HG02885 (cell line): ENCODE measurements around the gene MYEF2.
A peak's percentile ranks its signal among the peaks of the same experiment; 100 is the strongest.

ENCODE experiments used
- ATAC-seq: cut with Tn5 transposase; IDR thresholded peaks from one replicate; pipeline ENCODE4 v1.9.1; 2021; ENCODE audit warnings: mild to moderate bottlenecking; ENCODE audit not compliant: unreplicated experiment, poor library complexity

Gene MYEF2

DNA sequence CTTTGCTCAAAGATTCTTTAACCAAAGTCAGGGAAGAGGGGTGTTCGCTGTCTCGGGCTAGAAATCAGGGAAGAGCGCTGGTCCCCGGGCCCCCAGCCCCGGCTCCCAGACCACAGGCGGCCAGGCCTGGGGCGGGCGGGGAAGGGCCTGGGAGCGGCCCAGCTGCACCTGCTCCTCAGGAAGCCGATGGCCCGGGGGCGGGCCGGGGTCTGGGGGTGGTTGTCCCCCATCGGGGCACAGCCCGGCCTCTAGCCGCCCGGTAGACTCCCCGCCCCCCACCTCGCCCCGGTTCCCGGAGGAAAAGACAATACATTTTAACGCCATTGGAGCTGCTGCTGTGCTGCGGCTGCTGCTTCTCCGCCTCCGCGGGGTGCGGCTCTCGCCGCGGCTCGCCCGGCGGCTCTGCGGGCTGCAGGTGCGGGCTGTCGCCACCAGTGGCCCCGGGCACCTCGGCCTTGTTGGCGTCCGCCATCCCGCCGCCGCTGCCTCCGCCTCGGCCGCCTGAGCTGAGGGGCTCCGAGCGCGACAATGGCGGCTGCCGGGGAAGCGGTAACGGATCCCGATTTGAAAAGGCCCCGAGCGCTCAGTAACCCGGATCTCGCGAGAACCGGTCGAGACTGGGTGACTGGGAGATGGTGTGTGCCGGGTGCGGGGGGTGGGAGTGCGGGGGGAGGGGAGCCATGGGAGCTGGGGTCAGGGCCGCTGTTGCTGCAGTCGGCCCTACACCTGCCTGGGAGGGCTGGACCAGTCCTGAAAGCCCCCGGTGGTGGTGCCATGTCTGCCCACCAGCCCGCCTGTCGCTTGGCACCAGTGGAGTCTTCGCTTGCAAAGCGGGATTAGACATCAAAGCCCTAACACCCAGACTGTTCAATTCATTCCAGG, at the start of gene MYEF2:
Gene MYEF2, minus strand, starts transcription at position 530 of the 882 bp plus-strand sequence. Its CDS starts 58 bp downstream, at position 472.
- peak; percentile 75 for ATAC-seq

DNA sequence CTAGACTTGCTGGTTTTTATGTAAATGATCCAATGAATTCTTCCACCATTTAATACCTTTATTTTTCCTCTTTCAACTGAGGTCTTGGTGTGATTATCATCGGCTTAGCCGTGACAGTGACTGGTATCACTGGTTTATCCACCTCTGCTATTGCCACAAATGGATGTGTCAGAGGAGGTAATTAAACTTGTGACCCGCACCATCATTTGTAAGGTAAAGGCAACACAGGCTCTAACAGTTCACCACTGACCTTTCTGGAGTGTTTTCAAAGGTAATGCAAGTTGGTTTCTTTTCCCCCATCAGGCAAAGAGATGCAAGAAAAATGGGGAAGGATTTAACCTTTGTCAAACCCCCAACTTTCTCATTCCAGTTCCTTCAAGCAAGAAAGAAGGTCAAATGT, 47.7 kb upstream of the MYEF2 start:
- ATAC-seq: no peak

- ATAC-seq: no peak
Measured at GRCh38 chr15:48222627-48223026, 44.5 kb upstream of the MYEF2 start.

DNA sequence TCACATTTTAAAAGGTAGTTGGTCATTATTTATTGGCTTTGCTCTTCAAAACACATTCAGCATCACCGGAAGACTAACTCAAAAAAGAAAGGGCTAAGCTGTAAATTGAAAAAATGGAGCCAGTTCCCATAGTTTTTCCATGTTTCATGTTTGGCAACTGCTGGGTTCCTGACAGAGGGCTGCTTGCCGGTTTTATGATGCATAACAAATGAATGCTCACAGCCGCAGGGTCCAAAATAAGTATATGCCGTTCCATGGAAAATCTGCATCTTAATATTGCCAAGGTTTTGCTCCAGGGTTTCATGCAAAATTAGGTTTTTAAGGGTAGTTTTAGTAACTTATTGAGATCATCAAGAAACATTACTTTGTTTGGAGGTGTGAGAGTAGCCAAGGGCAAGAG, 43.8 kb upstream of the MYEF2 start:
- no peak for ATAC-seq

DNA sequence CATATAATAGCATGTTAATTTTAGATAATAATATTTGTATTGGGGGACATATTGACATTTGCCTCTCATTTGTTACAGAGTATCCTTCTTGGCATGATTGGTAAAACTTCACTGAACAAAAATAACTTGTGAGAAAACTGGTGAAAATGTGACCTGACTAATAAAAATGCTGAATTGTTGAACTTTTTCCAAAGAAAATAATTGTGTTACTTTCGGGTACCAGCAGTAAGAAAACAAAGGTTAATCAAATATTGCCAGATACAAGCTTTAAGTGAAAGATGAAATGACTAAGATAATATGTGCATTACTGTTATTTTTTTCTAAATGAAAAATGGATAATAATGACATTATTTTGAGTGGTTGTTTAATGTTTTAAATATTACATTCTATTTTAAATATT, 43.2 kb upstream of the MYEF2 start:
- no peak for ATAC-seq

DNA sequence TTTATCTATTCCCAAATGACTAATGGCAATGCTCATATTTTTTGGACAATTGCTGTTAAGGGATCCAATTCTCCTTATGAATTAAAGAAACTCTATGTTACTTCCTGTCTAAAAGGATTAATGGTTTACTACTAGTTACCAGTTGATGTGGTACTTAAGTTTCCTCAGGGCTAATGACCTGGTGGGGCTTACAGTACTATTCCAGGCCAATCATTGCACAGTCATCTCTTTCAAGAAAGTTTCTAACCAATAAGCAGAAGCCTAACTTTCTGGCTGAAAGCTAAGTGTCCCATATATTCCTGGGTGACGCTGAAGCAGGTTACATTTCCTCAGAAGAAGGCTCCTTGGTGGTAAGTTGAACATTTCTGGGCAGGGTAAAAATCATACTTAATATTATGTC, 27.9 kb upstream of the MYEF2 start, which contains the start of gene SLC12A1:
Gene SLC12A1, plus strand, starts transcription at position 322 of the 400 bp plus-strand sequence. CDS start 1,418 bp downstream, outside the sequence.
- no peak for ATAC-seq

DNA sequence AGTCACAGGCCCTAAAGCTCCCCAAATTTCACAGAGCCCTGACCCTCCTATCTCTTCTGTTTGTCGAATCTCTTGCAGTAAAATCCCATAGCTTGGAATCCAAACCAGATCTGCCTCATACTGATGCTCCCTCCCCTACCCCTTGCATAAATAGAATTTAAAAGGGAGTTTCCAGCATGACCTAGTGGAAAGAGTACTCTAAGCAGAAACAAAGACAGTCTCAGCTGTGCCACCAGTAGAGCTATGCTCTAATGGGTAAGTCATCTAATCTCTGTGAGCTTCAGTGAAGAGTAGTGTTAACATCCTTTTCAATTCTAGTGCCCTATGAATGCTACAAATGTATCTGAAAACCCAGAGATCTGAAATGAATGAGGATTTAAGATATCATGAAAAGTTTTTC, 24.0 kb upstream of the MYEF2 start:
- ATAC-seq: no peak

DNA sequence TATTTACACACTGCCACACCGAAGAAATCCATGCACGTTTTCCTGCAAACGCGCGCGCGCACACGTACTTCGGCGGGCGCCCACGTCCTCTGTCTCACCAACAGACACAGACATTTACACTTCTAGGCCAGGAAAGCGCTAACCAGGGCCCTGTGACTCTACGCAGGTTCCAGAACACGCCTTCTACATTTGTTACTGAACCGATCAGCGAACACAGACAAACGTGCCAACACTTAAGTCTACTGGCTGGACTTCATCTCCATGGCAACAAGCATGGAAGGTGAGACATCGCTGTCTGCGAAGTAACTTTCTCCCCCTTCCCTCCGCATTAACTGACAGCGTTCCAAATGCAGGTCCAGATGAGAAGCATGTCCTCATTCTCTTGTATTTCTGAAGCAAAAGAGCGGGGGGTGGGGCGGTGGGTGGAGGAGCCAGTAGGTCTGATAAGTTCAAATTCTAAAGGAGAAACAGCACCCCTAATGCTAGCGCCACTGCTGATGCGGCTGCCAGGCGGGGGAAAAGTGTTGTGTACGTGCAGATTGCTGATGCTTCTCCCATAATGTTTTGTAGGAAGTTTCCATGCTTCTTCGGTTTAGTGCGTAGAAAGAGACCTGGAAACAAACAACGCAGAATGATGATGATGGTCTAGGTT, 13.6 kb upstream of the MYEF2 start, which contains the start of gene CTXN2:
Gene CTXN2, plus strand, starts transcription at position 92 of the 652 bp plus-strand sequence. CDS start 9,636 bp downstream, outside the sequence.
- ATAC-seq: no peak

- ATAC-seq: no peak
Measured at GRCh38 chr15:48190932-48191573, 13.0 kb upstream of the MYEF2 start.

DNA sequence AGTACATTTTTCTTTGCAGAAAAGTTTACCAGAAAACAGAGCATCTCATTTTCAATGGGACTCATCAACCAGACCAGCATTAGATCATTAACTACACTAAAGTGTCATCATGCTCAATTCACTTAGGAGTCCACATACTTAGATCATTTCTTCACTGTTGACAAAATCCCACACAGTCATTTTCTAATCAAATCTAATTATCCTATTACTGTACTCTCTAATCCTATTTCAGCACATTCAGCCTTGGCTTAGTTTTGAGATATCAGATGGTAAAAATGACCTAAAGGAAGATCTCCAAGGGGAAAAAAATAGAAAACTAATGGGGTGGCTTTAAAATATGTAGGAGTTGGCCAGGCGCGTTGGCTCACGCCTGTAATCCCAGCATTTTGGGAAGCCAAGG, 8.2 kb upstream of the MYEF2 start:
- ATAC-seq: no peak

DNA sequence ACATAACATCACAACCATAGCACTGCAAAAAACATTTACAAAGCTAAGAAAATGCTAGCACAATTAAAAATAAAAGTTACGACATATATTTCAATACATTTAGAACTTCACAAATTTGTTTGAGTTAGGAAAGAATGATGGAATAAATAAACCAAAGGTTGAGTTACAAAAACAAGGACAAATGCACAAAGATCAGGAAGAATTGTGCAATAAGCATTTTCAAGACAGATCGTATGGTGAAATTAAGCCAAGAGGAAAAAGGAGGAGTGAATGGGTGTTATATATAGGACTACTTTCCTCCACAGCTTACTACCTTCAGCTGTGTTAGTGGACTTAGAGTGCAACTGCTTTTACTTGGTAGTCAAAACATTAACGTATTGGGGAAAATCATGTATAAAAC, 7.4 kb upstream of the MYEF2 start:
- no peak for ATAC-seq

GRCh38 chr15:48182749-48183148, 4.7 kb upstream of the MYEF2 start:
- no peak for ATAC-seq

DNA sequence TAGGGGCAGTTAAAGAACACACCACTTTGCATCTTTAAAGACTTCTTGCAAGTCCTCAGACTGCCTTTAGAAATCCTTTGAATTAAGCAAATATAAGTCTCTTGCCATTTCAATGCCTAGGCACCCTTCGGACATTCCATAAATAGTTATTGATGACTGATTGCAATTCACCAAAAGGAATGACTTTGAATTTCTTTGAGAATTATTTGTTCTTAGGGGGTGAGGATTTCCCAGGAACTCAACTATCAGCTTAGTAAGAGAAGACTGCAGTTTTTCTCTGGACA, 495 bp upstream of the MYEF2 start:
- ATAC-seq: no peak

- peak; percentile 67 for ATAC-seq
Measured at GRCh38 chr15:48177383-48177765, 721 bp downstream of the MYEF2 start.

GRCh38 chr15:48176957-48177356, 1.1 kb downstream of the MYEF2 start:
- ATAC-seq: no peak

- no peak for ATAC-seq
Measured at GRCh38 chr15:48176112-48176511, 2.0 kb downstream of the MYEF2 start.

- no peak for ATAC-seq
Measured at GRCh38 chr15:48175126-48175525, 3.0 kb downstream of the MYEF2 start.

- ATAC-seq: no peak
Measured at GRCh38 chr15:48170981-48171380, 7.1 kb downstream of the MYEF2 start.

- ATAC-seq: no peak
Measured at GRCh38 chr15:48168616-48169015, 9.5 kb downstream of the MYEF2 start.

- ATAC-seq: no peak
Measured at GRCh38 chr15:48153526-48153925, 24.6 kb downstream of the MYEF2 start.

DNA sequence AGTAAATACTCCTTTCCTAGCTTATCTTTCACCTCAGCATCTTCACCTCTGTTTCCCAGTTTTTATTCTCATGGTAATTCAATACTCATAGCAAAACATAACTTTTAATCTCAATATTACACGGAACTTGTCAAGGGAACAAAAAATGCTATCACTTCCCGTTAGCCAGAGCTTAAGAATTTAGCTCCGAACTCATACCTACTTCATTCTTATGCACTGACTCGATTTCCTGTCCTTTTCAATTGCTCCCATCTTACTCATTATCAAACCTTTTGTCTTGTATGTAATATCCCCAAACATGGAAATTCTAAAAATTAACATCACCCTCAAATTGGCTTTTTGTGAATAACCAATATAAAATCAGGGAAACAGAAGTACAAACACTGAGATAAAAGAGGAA, 28.2 kb downstream of the MYEF2 start:
- ATAC-seq: no peak
